H9 (cell line): ENCODE measurements around the gene FASTKD3. TPM values are rescaled to one million over a fixed set of nuclear protein-coding genes. Genes with fewer than 3 reads are reported as not detected.
"Not testable (repeated sequence)": the region's sequence is repeated elsewhere in the genome, so short reads cannot be mapped to it uniquely, and the experiment has no call there.

ENCODE experiments used
- DNase-seq: peaks from one replicate; pipeline ENCODE4 v3.0.0-alpha.2; 2017
- H2AFZ ChIP-seq: one replicate; pipeline ENCODE4 v1.6.1; 2013; ENCODE audit warnings: mild to moderate bottlenecking, low read length, control low read depth, moderate library complexity
- H2AK5ac ChIP-seq: 2 replicates; pipeline ENCODE4 v1.6.1; 2013; ENCODE audit warnings: low read length, control low read depth, mixed read lengths; ENCODE audit not compliant: insufficient read length
- H2BK120ac ChIP-seq: one replicate; pipeline ENCODE4 v1.6.1; 2013; ENCODE audit warnings: low read depth, mild to moderate bottlenecking, low read length, control low read depth, inconsistent platforms; ENCODE audit not compliant: poor library complexity, severe bottlenecking
- H2BK12ac ChIP-seq: 2 replicates; pipeline ENCODE4 v1.6.1; 2013; ENCODE audit warnings: low read length, control low read depth, mixed read lengths, low read depth; ENCODE audit not compliant: insufficient read length
- H2BK15ac ChIP-seq: 2 replicates; pipeline ENCODE4 v1.6.1; 2013; ENCODE audit warnings: low read depth, low read length, control low read depth
- H2BK20ac ChIP-seq: one replicate; pipeline ENCODE4 v1.6.1; 2013; ENCODE audit warnings: low read depth, mild to moderate bottlenecking, low read length, control low read depth, inconsistent platforms; ENCODE audit not compliant: poor library complexity, severe bottlenecking
- H2BK5ac ChIP-seq: 2 replicates; pipeline ENCODE4 v1.6.1; 2013; ENCODE audit warnings: low read length, control low read depth, mixed read lengths; ENCODE audit not compliant: insufficient read length
- H3K14ac ChIP-seq: 2 replicates; pipeline ENCODE4 v1.6.1; 2013; ENCODE audit warnings: low read length, control low read depth; ENCODE audit not compliant: insufficient read depth
- H3K18ac ChIP-seq: 2 replicates; pipeline ENCODE4 v1.6.1; 2013; ENCODE audit warnings: low read depth, mild to moderate bottlenecking, mixed read lengths, low read length, control low read depth; ENCODE audit not compliant: insufficient read length
- H3K23ac ChIP-seq: 2 replicates; pipeline ENCODE4 v1.6.1; 2013; ENCODE audit warnings: low read length, control low read depth, mixed read lengths, low read depth; ENCODE audit not compliant: insufficient read length
- H3K23me2 ChIP-seq: 2 replicates; pipeline ENCODE4 v1.6.1; 2013; ENCODE audit warnings: low read depth, mild to moderate bottlenecking, mixed read lengths, low read length, control low read depth; ENCODE audit not compliant: insufficient read length, poor library complexity, severe bottlenecking
- H3K27ac ChIP-seq: 2 replicates; pipeline ENCODE4 v1.5.1; 2013; ENCODE audit warnings: low read length, control low read depth, mixed read lengths, low read depth; ENCODE audit not compliant: insufficient read length
- H3K27me3 ChIP-seq: 2 replicates; pipeline ENCODE4 v1.6.1; 2013; ENCODE audit warnings: low read length, control low read depth, inconsistent platforms; ENCODE audit not compliant: insufficient read depth
- H3K4ac ChIP-seq: 2 replicates; pipeline ENCODE4 v1.6.1; 2013; ENCODE audit warnings: low read depth, mild to moderate bottlenecking, control low read depth, inconsistent platforms, low read length, moderate library complexity
- H3K4me1 ChIP-seq: 2 replicates; pipeline ENCODE4 v1.6.1; 2013; ENCODE audit warnings: low read length, control low read depth, inconsistent platforms; ENCODE audit not compliant: insufficient read depth
- H3K4me2 ChIP-seq: 2 replicates; pipeline ENCODE4 v1.6.1; 2013; ENCODE audit warnings: low read length, control low read depth, mixed read lengths; ENCODE audit not compliant: insufficient read length, insufficient read depth
- H3K56ac ChIP-seq: 2 replicates; pipeline ENCODE4 v1.6.1; 2013; ENCODE audit warnings: low read depth, mild to moderate bottlenecking, mixed read lengths, low read length, control low read depth; ENCODE audit not compliant: insufficient read length
- H3K79me1 ChIP-seq: 2 replicates; pipeline ENCODE4 v1.6.1; 2013; ENCODE audit warnings: low read depth, mild to moderate bottlenecking, moderate library complexity, low read length, control low read depth, inconsistent platforms; ENCODE audit not compliant: insufficient read depth, poor library complexity, severe bottlenecking
- H3K79me2 ChIP-seq: 2 replicates; pipeline ENCODE4 v1.6.1; 2013; ENCODE audit warnings: low read length, control low read depth, inconsistent platforms; ENCODE audit not compliant: insufficient read depth
- H3K9ac ChIP-seq: 2 replicates; pipeline ENCODE4 v1.6.1; 2013; ENCODE audit warnings: low read length, control low read depth, mixed read lengths; ENCODE audit not compliant: insufficient read length; ENCODE audit errors: extremely low read depth
- H3K9me3 ChIP-seq: one replicate; pipeline ENCODE4 v1.6.1; 2013; ENCODE audit warnings: low read depth, low read length, inconsistent platforms; ENCODE audit not compliant: control insufficient read depth
- H3T11ph ChIP-seq: one replicate; pipeline ENCODE4 v1.6.1; 2013; ENCODE audit warnings: mild to moderate bottlenecking, low read length, control low read depth, inconsistent platforms
- H4K20me1 ChIP-seq: one replicate; pipeline ENCODE4 v1.6.1; 2013; ENCODE audit not compliant: control insufficient read depth, insufficient read length, insufficient read depth
- H4K5ac ChIP-seq: 2 replicates; pipeline ENCODE4 v1.6.1; 2013; ENCODE audit warnings: low read depth, mild to moderate bottlenecking, mixed read lengths, low read length, control low read depth; ENCODE audit not compliant: insufficient read length
- H4K8ac ChIP-seq: replicated peaks from 2 replicates; pipeline ENCODE4 v1.6.1; 2013; ENCODE audit warnings: low read length, control low read depth, mixed read lengths, low read depth; ENCODE audit not compliant: insufficient read length
- H4K91ac ChIP-seq: 2 replicates; pipeline ENCODE4 v1.6.1; 2013; ENCODE audit warnings: low read depth, mild to moderate bottlenecking, moderate library complexity, mixed read lengths, low read length, control low read depth; ENCODE audit not compliant: insufficient read length
- H3K27ac Mint-ChIP-seq, 3 experiments: 2 replicates in 2 of 3; 3 replicates in 1 of 3; pipeline ENCODE4 v1.8.0; 2020 to 2021; ENCODE audit warnings: mixed read lengths in 3 of 3, mild to moderate bottlenecking in 1 of 3, moderate library complexity in 1 of 3
- H3K27me3 Mint-ChIP-seq: 2 replicates; pipeline ENCODE4 v1.8.0; 2021; ENCODE audit warnings: low read depth, mild to moderate bottlenecking, moderate library complexity, mixed read lengths
- H3K36me3 Mint-ChIP-seq, 3 experiments: 2 replicates in 2 of 3; 3 replicates in 1 of 3; pipeline ENCODE4 v1.8.0; 2020 to 2021; ENCODE audit warnings: low read depth in 3 of 3, mixed read lengths in 3 of 3; ENCODE audit not compliant: insufficient read depth in 1 of 3
- H3K4me1 Mint-ChIP-seq, 2 experiments: 2 replicates each; pipeline ENCODE4 v1.8.0; 2020; ENCODE audit warnings: mixed read lengths in 2 of 2
- H3K4me3 Mint-ChIP-seq, 2 experiments: 2 replicates in 1 of 2; 3 replicates in 1 of 2; pipeline ENCODE4 v1.8.0; 2020 to 2021; ENCODE audit warnings: mild to moderate bottlenecking in 2 of 2, mixed read lengths in 2 of 2, moderate library complexity in 1 of 2
- H3K9me3 Mint-ChIP-seq, 2 experiments: 2 replicates in 1 of 2; 3 replicates in 1 of 2; pipeline ENCODE4 v1.8.0; 2020; ENCODE audit warnings: mild to moderate bottlenecking in 2 of 2, mixed read lengths in 2 of 2, moderate library complexity in 1 of 2
- WGBS: extraction: QIAGEN DNeasy Blood & Tissue Kit; methylation state at CpG from one replicate; pipeline ENCODE4 v1.1.7; 2013; ENCODE audit warnings: missing lambda C conversion rate, low lambda C conversion rate, mixed read lengths; ENCODE audit not compliant: insufficient read length; ENCODE audit errors: extremely low coverage; 5-methylcytosine and 5-hydroxymethylcytosine counted together
- total RNA-seq: library from RNA; stranded (reverse); gene quantifications from 2 replicates; pipeline ENCODE4 v1.2.1, GENCODE V29; 2021
- TF ChIP-seq, protein P1 (sequence below): fragments of 200-600 bp; sonication (generic); conservative IDR thresholded peaks from 3 replicates; pipeline ENCODE4 v1.8.0; 2021; ENCODE audit warnings: antibody characterized with exemption, mild to moderate bottlenecking

Gene FASTKD3
- total RNA-seq, 1 experiment from 2014 or later = 15.0 TPM

DNA sequence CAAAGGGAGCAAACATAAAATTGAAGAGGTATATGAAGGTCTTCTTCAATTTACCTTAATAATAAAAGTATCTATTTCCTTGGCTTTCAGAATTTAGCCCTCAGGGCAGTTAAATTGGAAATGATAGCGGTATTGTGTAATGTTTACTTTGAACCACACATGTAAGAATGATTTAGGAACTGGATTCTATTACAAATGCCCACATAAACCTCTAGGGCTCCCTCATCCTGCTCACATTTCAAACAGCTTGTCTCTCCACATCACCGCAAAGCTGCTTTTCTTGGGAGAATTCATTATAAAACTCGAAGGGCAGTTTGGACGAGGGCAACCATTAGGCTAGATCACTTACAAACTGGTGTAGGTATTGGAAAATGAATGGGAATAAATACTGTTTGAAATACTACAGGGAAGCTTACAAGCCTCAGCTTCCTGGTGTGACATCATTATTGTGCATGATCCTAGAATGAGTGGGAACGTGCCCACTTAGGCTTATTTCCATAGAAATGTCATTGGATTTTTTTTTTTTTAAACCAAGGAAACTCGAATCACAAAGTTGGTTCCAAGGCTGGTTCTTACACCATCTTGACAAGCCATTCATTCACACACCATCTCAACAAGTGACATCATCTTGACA, 47.5 kb upstream of the FASTKD3 start:
- peaks cover 18 to 20% of the 10 kb centered on the region in 2 experiments for H3K9me3 Mint-ChIP-seq

DNA sequence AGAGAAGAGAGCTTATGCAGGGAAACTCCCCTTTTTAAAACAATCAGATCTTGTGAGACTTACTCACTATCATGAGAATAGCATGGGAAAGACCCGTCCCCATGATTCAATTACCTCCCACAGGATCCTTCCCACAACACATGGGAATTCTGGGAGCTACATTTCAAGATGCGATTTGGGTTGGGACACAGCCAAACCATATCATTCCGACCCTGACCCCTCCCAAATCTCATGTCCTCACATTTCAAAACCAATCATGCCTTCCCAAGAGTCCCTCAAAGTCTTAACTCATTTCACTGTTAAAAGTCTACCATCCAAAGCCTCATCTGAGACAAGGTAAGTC, 42.6 kb upstream of the FASTKD3 start:
- not testable (repeated sequence) for DNase-seq, H2BK15ac ChIP-seq, H3K23ac ChIP-seq, H3K79me1 ChIP-seq, H3K4me1 ChIP-seq, H3K27ac Mint-ChIP-seq, H3K23me2 ChIP-seq, H3K79me2 ChIP-seq, H4K91ac ChIP-seq, H2AFZ ChIP-seq, H4K20me1 ChIP-seq, H3K9me3 ChIP-seq, H3T11ph ChIP-seq, H3K27ac ChIP-seq, H2BK20ac ChIP-seq, H4K8ac ChIP-seq, H3K9ac ChIP-seq, H3K4ac ChIP-seq, H3K14ac ChIP-seq, H2BK12ac ChIP-seq, H3K27me3 ChIP-seq, H3K56ac ChIP-seq, H3K18ac ChIP-seq, H3K4me1 Mint-ChIP-seq, H3K4me3 Mint-ChIP-seq, H2AK5ac ChIP-seq, H3K4me2 ChIP-seq, H2BK5ac ChIP-seq, H2BK120ac ChIP-seq, H4K5ac ChIP-seq, H3K27me3 Mint-ChIP-seq
- peaks cover 29 to 37% of the 10 kb centered on the region in 2 experiments for H3K9me3 Mint-ChIP-seq
- no CpG with 5 or more reads among the region's 3 CpGs for WGBS
- peaks cover 35 to 51% (median 45%) of the 10 kb centered on the region in 3 experiments for H3K36me3 Mint-ChIP-seq

More for the DNA sequence above, 47.5 kb upstream of the FASTKD3 start:
- H2BK12ac ChIP-seq = no peak overlapping the region
- H4K5ac ChIP-seq = no peak overlapping the region
- no peak overlapping the region for H2BK5ac ChIP-seq
- Mint-ChIP-seq H3K4me1 (no peaks in the 10 kb centered on the region), H3K36me3 (peaks cover 7 to 17% (median 16%) of the 10 kb centered on the region in 3 experiments; a peak in 6 of 7 replicates), H3K27ac (no peak overlapping the region), H3K4me3 (no peak overlapping the region), H3K27me3 (peaks cover 6% of the 10 kb centered on the region; the same call in 1 of the 2 replicates)
- H3K79me2 ChIP-seq = no peaks in the 10 kb centered on the region
- TF ChIP-seq, protein P1, sequence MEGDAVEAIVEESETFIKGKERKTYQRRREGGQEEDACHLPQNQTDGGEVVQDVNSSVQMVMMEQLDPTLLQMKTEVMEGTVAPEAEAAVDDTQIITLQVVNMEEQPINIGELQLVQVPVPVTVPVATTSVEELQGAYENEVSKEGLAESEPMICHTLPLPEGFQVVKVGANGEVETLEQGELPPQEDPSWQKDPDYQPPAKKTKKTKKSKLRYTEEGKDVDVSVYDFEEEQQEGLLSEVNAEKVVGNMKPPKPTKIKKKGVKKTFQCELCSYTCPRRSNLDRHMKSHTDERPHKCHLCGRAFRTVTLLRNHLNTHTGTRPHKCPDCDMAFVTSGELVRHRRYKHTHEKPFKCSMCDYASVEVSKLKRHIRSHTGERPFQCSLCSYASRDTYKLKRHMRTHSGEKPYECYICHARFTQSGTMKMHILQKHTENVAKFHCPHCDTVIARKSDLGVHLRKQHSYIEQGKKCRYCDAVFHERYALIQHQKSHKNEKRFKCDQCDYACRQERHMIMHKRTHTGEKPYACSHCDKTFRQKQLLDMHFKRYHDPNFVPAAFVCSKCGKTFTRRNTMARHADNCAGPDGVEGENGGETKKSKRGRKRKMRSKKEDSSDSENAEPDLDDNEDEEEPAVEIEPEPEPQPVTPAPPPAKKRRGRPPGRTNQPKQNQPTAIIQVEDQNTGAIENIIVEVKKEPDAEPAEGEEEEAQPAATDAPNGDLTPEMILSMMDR = no peak
- no peak overlapping the region for H3K56ac ChIP-seq
- H3K79me1 ChIP-seq = no peaks in the 10 kb centered on the region
- no peaks in the 10 kb centered on the region for H3K23me2 ChIP-seq
- H4K91ac ChIP-seq = no peak overlapping the region
- H2BK120ac ChIP-seq = no peak overlapping the region
- no peak overlapping the region for H2BK15ac ChIP-seq
- H3T11ph ChIP-seq = no peak overlapping the region
- no peak overlapping the region for H3K27ac ChIP-seq
- no peak overlapping the region for H2AFZ ChIP-seq
- no peak overlapping the region for H3K23ac ChIP-seq
- no peak overlapping the region for H3K14ac ChIP-seq
- no peak overlapping the region for H4K8ac ChIP-seq
- no peak for DNase-seq
- no peaks in the 10 kb centered on the region for H4K20me1 ChIP-seq
- H2AK5ac ChIP-seq = no peak overlapping the region
- no peak overlapping the region for H3K4me2 ChIP-seq
- no peak overlapping the region for H3K4ac ChIP-seq
- H3K18ac ChIP-seq = no peak overlapping the region
- no peak overlapping the region for H3K9ac ChIP-seq
- no peaks in the 10 kb centered on the region for H3K4me1 ChIP-seq
- no peaks in the 10 kb centered on the region for H3K9me3 ChIP-seq
- WGBS = no CpG with 5 or more reads among the region's 6 CpGs
- no peaks in the 10 kb centered on the region for H3K27me3 ChIP-seq
- no peak overlapping the region for H2BK20ac ChIP-seq
